PC-3 (cell line): ENCODE measurements around the gene RIC8B. TPM values are rescaled to one million over a fixed set of nuclear protein-coding genes. Genes with fewer than 3 reads are reported as not detected.

ENCODE experiments used
- ATAC-seq: fragments of 200-7000 bp; cut with Tn5 transposase; 2 replicates; pipeline ENCODE4 v1.9.1; 2020; ENCODE audit warnings: mild to moderate bottlenecking, moderate library complexity
- BruUV-seq: library from RNA; stranded (reverse); fragments of 400-500 nt; replicated peaks from 2 replicates; lab custom pipeline; 2021; lab: Mats Ljungman, UMichigan
- CTCF ChIA-PET: fragments of 300-600 bp; sonication (Branson Sonifier 250); formaldehyde crosslinking; loops from one replicate; lab custom pipeline; 2022; ENCODE audit warnings: antibody characterized with exemption; lab: Charles Lee
- POLR2A ChIA-PET: fragments of 300-600 bp; sonication (Branson Sonifier 250); formaldehyde crosslinking; loops from one replicate; lab custom pipeline; 2022; ENCODE audit warnings: antibody characterized with exemption; ENCODE audit not compliant: unreplicated experiment; lab: Charles Lee
- DNase-seq: peaks from one replicate; pipeline ENCODE4 v3.0.0-alpha.2; 2015
- H2AFZ ChIP-seq: fragments of 300-600 bp; sonication (generic); 2 replicates; pipeline ENCODE4 v1.6.0; 2016; ENCODE audit warnings: antibody characterized with exemption, low read length
- H3F3A ChIP-seq: fragments of 300-600 bp; sonication (generic); one replicate; pipeline ENCODE4 v1.6.0; 2017; ENCODE audit warnings: antibody characterized with exemption, low read length, control low read depth, mild to moderate bottlenecking; ENCODE audit not compliant: unreplicated experiment
- H3K27ac ChIP-seq: fragments of 300-600 bp; sonication (generic); 2 replicates; pipeline ENCODE4 v1.5.1; 2016; ENCODE audit warnings: mild to moderate bottlenecking, low read length
- H3K27me3 ChIP-seq: fragments of 300-600 bp; sonication (generic); 2 replicates; pipeline ENCODE4 v1.6.1; 2016; ENCODE audit warnings: low read length, mixed read lengths
- H3K36me3 ChIP-seq: fragments of 300-600 bp; sonication (generic); 2 replicates; pipeline ENCODE4 v1.6.1; 2016; ENCODE audit warnings: low read depth, mixed run types, low read length, mixed read lengths
- H3K4me1 ChIP-seq: fragments of 300-600 bp; sonication (generic); 2 replicates; pipeline ENCODE4 v1.5.1; 2016; ENCODE audit warnings: low read length; ENCODE audit not compliant: insufficient read depth
- H3K4me2 ChIP-seq: fragments of 300-600 bp; sonication (generic); 2 replicates; pipeline ENCODE4 v1.6.0; 2016; ENCODE audit warnings: low read length
- H3K4me3 ChIP-seq: fragments of 300-600 bp; sonication (generic); 2 replicates; pipeline ENCODE4 v1.5.1; 2016; ENCODE audit warnings: mild to moderate bottlenecking, low read length, mixed read lengths
- H3K79me2 ChIP-seq: fragments of 300-600 bp; sonication (generic); 2 replicates; pipeline ENCODE4 v1.6.1; 2017; ENCODE audit warnings: low read length, mixed read lengths
- H3K9ac ChIP-seq: fragments of 300-600 bp; sonication (generic); 2 replicates; pipeline ENCODE4 v1.6.0; 2016; ENCODE audit warnings: mild to moderate bottlenecking, low read length
- H3K9me2 ChIP-seq: fragments of 300-600 bp; sonication (generic); replicated peaks from 2 replicates; pipeline ENCODE4 v1.6.1; 2016; ENCODE audit warnings: mixed run types, low read length, mixed read lengths
- H3K9me3 ChIP-seq: fragments of 300-600 bp; sonication (generic); 2 replicates; pipeline ENCODE4 v1.6.1; 2016; ENCODE audit warnings: low read length, mixed read lengths
- H4K20me1 ChIP-seq: fragments of 300-600 bp; sonication (generic); 2 replicates; pipeline ENCODE4 v1.6.1; 2016; ENCODE audit warnings: low read length, mixed read lengths
- CTCF ChIP-seq: fragments of 300-600 bp; sonication (generic); conservative IDR thresholded peaks from 2 replicates; pipeline ENCODE4 v1.5.1; 2017; ENCODE audit warnings: antibody characterized with exemption, low read depth, mild to moderate bottlenecking, low read length
- EZH2 ChIP-seq: fragments of 300-600 bp; sonication (generic); IDR thresholded peaks from one replicate; pipeline ENCODE4 v1.6.1; 2017; ENCODE audit warnings: antibody characterized with exemption, mild to moderate bottlenecking, low read length; ENCODE audit not compliant: unreplicated experiment
- EZH2phosphoT487 ChIP-seq: fragments of 300-600 bp; sonication (generic); IDR thresholded peaks from 2 replicates; pipeline ENCODE4 v1.6.1; 2018; ENCODE audit warnings: mild to moderate bottlenecking, antibody characterized with exemption, low read length, borderline replicate concordance
- intact Hi-C: fragments of 100-400 bp; cut with micrococcal nuclease; formaldehyde crosslinking; loops from 2 replicates; pipeline ENCODE4 v1.9.0; 2023
- total RNA-seq: library from RNA; depleted of rRNA; stranded (reverse); fragments of >200 nt; gene quantifications from 2 replicates; pipeline ENCODE4 v1.2.3, GENCODE V29; 2014

The RIC8B gene
- total RNA-seq, 1 experiment from 2014 or later = 8.6 TPM

GRCh38 chr12:106754331-106754730 lies 20.2 kb upstream of the RIC8B start:
- H3K79me2 ChIP-seq = no peaks in the 10 kb centered on the region
- no peaks in the 10 kb centered on the region for H4K20me1 ChIP-seq
- no peak overlapping the region for H3K4me3 ChIP-seq
- no peaks in the 10 kb centered on the region for H3F3A ChIP-seq
- CTCF ChIA-PET = no interaction called here
- H3K9me2 ChIP-seq = no peaks in the 10 kb centered on the region
- H3K4me2 ChIP-seq = no peak overlapping the region
- BruUV-seq = no TSS peak
- H3K27ac ChIP-seq = no peak overlapping the region
- ATAC-seq (no peak), DNase-seq (no peak)
- no peak overlapping the region for H2AFZ ChIP-seq
- no peaks in the 10 kb centered on the region for H3K27me3 ChIP-seq
- no peak overlapping the region for H3K9ac ChIP-seq
- H3K36me3 ChIP-seq = no peaks in the 10 kb centered on the region
- TF ChIP-seq EZH2 (no peak), CTCF (no peak), EZH2phosphoT487 (no peak)
- H3K9me3 ChIP-seq = no peaks in the 10 kb centered on the region
- H3K4me1 ChIP-seq = no peaks in the 10 kb centered on the region
- intact Hi-C loops = no loop called here
- POLR2A ChIA-PET = no interaction called here

DNA sequence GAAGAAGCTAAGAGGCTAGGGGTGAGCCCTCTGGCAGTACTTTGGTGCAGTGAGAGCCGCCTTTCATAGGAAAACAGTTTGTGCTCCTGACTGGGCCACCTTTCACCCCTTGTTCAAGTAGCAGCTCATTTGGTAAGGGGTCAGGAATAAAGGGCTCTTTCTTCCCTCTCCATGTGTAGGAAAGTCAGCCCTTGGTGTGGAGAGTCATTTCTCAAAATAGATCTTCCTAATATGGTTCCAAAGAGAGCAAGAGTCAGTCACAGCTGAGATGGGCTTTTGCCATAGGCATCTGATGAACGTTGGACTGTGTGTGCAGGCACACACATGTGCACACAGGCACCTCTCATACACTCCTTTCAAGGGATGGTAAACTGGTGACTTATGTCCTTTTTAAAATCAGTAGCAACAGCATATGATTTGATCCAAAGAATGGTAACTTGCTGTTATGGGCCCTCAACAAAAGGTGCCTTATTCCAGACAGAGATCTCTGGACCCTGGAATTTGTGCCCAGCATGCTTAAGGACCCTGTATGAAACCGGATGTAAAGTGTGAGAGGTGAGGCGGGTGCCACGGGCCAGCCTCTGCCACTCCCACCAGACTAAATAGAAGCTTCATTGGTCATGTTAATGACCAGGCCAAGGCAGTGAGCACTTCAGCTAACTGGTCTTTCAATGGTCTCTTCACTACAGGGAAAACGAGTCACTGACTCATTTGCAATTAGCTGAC lies 16.7 kb upstream of the RIC8B start:
- Histone ChIP-seq H3K27ac (no peak overlapping the region), H3K79me2 (no peaks in the 10 kb centered on the region), H4K20me1 (no peaks in the 10 kb centered on the region), H3K36me3 (no peaks in the 10 kb centered on the region), H3K4me1 (no peaks in the 10 kb centered on the region), H3K4me2 (no peak overlapping the region), H3K27me3 (0 out of 2 replicates have a peak, but pooled peaks cover 8% of the 10 kb centered on the region), H3F3A (no peaks in the 10 kb centered on the region), H3K9me2 (no peaks in the 10 kb centered on the region), H3K4me3 (no peak overlapping the region), H2AFZ (no peak overlapping the region), H3K9me3 (no peaks in the 10 kb centered on the region), H3K9ac (no peak overlapping the region)
- DNase-seq (no peak), ATAC-seq (no peak)
- POLR2A ChIA-PET = interaction anchor here (0.7 kb wide), 1 partner anchor 65 kb away, joined by 6 read pairs; no protein-coding TSS in a partner anchor
- CTCF ChIA-PET = interaction anchor here (0.6 kb wide), 1 partner anchor 10 kb away, joined by 3 read pairs; no protein-coding TSS in a partner anchor
- TF ChIP-seq EZH2phosphoT487 = no peak
- TF ChIP-seq CTCF = no peak
- no peak for TF ChIP-seq EZH2
- BruUV-seq = no TSS peak
- intact Hi-C loops = no loop called here
